Astrocyte (in vitro differentiated cells and primary cell): Measurements from ENCODE around the gene ASB4. TPM values are rescaled to one million over a fixed set of nuclear protein-coding genes. Genes with fewer than 3 reads are reported as not detected.

ENCODE experiments used
- DNase-seq: peaks from one replicate; pipeline ENCODE4 v3.0.0-alpha.2; 2010; ENCODE audit warnings: low read depth
- FAIRE-seq: peaks from 2 replicates; lab custom pipeline; 2011; peaks lifted over from hg19 to GRCh38; lab: Jason Lieb, UNC
- H2AFZ ChIP-seq: 2 replicates; pipeline ENCODE4 v1.6.0; 2012; ENCODE audit warnings: low read depth, low read length, inconsistent platforms
- H3K27ac ChIP-seq: 2 replicates; pipeline ENCODE4 v1.5.1; 2011; ENCODE audit warnings: low read depth, low read length, inconsistent platforms
- H3K27me3 ChIP-seq: 2 replicates; pipeline ENCODE4 v1.6.0; 2011; ENCODE audit warnings: low read length, inconsistent platforms; ENCODE audit not compliant: insufficient read depth
- H3K36me3 ChIP-seq: 2 replicates; pipeline ENCODE4 v1.5.1; 2011; ENCODE audit warnings: low read length, inconsistent platforms; ENCODE audit not compliant: insufficient read depth
- H3K4me1 ChIP-seq: 2 replicates; pipeline ENCODE4 v1.5.1; 2011; ENCODE audit warnings: low read length, inconsistent platforms; ENCODE audit not compliant: insufficient read depth
- H3K4me2 ChIP-seq: 2 replicates; pipeline ENCODE4 v1.6.0; 2012; ENCODE audit warnings: low read length, inconsistent platforms
- H3K4me3 ChIP-seq: 2 replicates; pipeline ENCODE4 v1.5.1; 2011; ENCODE audit warnings: low read depth, mild to moderate bottlenecking, low read length, inconsistent platforms; ENCODE audit not compliant: insufficient read depth
- H3K79me2 ChIP-seq: 2 replicates; pipeline ENCODE4 v1.6.0; 2012; ENCODE audit warnings: mild to moderate bottlenecking, low read length, inconsistent platforms; ENCODE audit not compliant: insufficient read depth
- H3K9ac ChIP-seq: 2 replicates; pipeline ENCODE4 v1.6.0; 2012; ENCODE audit warnings: mild to moderate bottlenecking, low read length, inconsistent platforms
- H3K9me3 ChIP-seq: 2 replicates; pipeline ENCODE4 v1.5.1; 2012; ENCODE audit warnings: low read depth, mild to moderate bottlenecking, low read length, inconsistent platforms; ENCODE audit not compliant: insufficient read depth
- H4K20me1 ChIP-seq: 2 replicates; pipeline ENCODE4 v1.6.0; 2012; ENCODE audit warnings: low read length, inconsistent platforms; ENCODE audit not compliant: insufficient read depth
- H3K27ac Mint-ChIP-seq: one replicate; pipeline ENCODE4 v1.8.0; 2021; ENCODE audit warnings: mild to moderate bottlenecking, mixed read lengths; ENCODE audit not compliant: unreplicated experiment
- H3K27me3 Mint-ChIP-seq: one replicate; pipeline ENCODE4 v1.8.0; 2021; ENCODE audit warnings: low read depth, mixed read lengths; ENCODE audit not compliant: unreplicated experiment
- H3K36me3 Mint-ChIP-seq: one replicate; pipeline ENCODE4 v1.8.0; 2021; ENCODE audit warnings: low read depth, mixed read lengths; ENCODE audit not compliant: unreplicated experiment
- H3K4me1 Mint-ChIP-seq: one replicate; pipeline ENCODE4 v1.8.0; 2021; ENCODE audit warnings: low read depth, mixed read lengths; ENCODE audit not compliant: unreplicated experiment
- H3K4me3 Mint-ChIP-seq: one replicate; pipeline ENCODE4 v1.8.0; 2021; ENCODE audit warnings: mild to moderate bottlenecking, moderate library complexity, mixed read lengths; ENCODE audit not compliant: unreplicated experiment
- H3K9me3 Mint-ChIP-seq: one replicate; pipeline ENCODE4 v1.8.0; 2021; ENCODE audit warnings: mild to moderate bottlenecking, mixed read lengths; ENCODE audit not compliant: unreplicated experiment
- EZH2 ChIP-seq: IDR thresholded peaks from 2 replicates; pipeline ENCODE4 v1.6.1; 2012; ENCODE audit warnings: mild to moderate bottlenecking, low read length, inconsistent platforms; ENCODE audit not compliant: insufficient read depth
- total RNA-seq: library from RNA; stranded (reverse); gene quantifications from 2 replicates; pipeline ENCODE4 v1.2.1, GENCODE V29; 2021
- TF ChIP-seq, protein P1 (sequence below): IDR thresholded peaks from 2 replicates; pipeline ENCODE4 v1.5.1; 2011; ENCODE audit warnings: low read depth, mild to moderate bottlenecking, inconsistent platforms, low read length, moderate library complexity; ENCODE audit not compliant: insufficient read depth

The ASB4 gene
- total RNA-seq, 1 donor from 2014 or later, result not detected

DNA sequence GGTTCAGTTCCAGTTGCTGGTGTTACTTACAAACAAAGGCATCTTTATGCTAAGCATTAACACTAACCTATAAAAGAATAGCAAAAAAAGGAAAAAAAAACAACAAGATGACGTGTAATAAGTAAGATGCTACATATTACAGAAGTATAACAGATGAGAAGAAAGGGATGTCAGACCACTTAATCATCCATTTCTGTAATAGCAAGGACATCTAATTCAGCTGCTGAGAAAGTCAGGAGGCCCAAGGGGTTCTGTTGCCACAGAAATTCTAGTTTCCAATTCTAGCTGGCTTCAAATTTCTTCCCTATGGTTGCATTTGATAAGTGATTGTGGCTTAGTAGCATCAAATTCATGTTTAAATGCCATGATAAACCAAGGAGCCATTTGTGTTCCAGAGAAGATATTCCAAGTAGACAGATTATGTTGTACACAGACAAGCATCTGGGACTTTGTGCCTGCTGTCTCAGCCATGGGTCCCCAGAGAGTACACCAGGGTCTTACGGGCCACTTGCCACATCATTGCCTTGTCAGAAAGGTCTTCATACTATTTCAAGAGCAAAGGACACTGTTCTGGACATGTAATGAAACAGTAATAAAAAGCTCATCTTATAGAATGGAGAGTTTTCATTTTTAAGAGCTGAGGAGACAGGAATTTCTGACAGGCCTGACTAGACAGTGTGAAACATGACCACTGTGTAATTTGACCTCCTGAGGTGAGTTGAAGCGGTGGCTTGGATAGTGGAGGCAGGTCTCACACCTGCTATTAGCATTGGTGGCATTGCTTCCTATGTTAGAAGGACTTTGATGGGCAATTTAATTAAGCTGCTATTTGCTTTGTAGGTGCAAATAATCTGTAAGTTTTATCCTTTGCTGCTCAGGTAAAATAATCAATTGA, 4.2 kb upstream of the ASB4 start:
- Mint-ChIP-seq H3K27ac (no peak overlapping the region), H3K36me3 (no peaks in the 10 kb centered on the region), H3K4me1 (peaks cover 16% of the 10 kb centered on the region), H3K27me3 (no peaks in the 10 kb centered on the region), H3K9me3 (no peaks in the 10 kb centered on the region), H3K4me3 (no peak overlapping the region)
- TF ChIP-seq EZH2, result no peak
- TF ChIP-seq, protein P1, sequence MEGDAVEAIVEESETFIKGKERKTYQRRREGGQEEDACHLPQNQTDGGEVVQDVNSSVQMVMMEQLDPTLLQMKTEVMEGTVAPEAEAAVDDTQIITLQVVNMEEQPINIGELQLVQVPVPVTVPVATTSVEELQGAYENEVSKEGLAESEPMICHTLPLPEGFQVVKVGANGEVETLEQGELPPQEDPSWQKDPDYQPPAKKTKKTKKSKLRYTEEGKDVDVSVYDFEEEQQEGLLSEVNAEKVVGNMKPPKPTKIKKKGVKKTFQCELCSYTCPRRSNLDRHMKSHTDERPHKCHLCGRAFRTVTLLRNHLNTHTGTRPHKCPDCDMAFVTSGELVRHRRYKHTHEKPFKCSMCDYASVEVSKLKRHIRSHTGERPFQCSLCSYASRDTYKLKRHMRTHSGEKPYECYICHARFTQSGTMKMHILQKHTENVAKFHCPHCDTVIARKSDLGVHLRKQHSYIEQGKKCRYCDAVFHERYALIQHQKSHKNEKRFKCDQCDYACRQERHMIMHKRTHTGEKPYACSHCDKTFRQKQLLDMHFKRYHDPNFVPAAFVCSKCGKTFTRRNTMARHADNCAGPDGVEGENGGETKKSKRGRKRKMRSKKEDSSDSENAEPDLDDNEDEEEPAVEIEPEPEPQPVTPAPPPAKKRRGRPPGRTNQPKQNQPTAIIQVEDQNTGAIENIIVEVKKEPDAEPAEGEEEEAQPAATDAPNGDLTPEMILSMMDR, result no peak
- Histone ChIP-seq H3K4me3 (no peak overlapping the region), H3K4me2 (no peak overlapping the region), H3K27me3 (no peaks in the 10 kb centered on the region), H3K79me2 (no peaks in the 10 kb centered on the region), H3K9ac (no peak overlapping the region), H2AFZ (no peak overlapping the region), H3K27ac (no peak overlapping the region), H3K4me1 (peaks cover 7% of the 10 kb centered on the region), H3K9me3 (no peaks in the 10 kb centered on the region), H4K20me1 (no peaks in the 10 kb centered on the region), H3K36me3 (no peaks in the 10 kb centered on the region)
- FAIRE-seq, result no peak
- DNase-seq, result no peak

DNA sequence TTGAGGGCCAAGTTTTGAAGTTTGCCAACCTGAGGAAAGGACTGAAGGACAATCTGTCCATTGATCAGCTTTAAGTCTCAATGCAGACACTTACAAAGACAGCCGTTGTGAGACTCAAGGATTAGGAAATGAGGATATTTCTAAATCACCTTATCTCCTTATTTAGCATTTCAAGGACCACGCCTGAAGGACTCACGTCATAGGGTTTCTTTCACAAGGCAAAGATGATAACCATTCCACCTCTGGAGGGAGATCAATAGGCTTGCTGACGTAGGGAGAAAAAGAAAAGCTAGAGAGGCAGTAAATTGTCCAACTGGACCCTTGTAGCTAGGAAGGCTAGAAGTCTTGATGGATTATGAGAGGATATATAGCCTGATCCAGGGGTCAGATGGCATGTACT, 3.3 kb upstream of the ASB4 start:
- FAIRE-seq, result no peak

More for the DNA sequence above, 3.3 kb upstream of the ASB4 start:
- Mint-ChIP-seq H3K9me3 (no peaks in the 10 kb centered on the region), H3K27me3 (no peaks in the 10 kb centered on the region), H3K27ac (no peak overlapping the region), H3K4me1 (peaks cover 13% of the 10 kb centered on the region), H3K4me3 (no peak overlapping the region), H3K36me3 (no peaks in the 10 kb centered on the region)
- Histone ChIP-seq H3K36me3 (no peaks in the 10 kb centered on the region), H3K4me2 (no peak overlapping the region), H3K4me3 (no peak overlapping the region), H3K9ac (no peak overlapping the region), H3K27me3 (no peaks in the 10 kb centered on the region), H3K4me1 (peaks cover 7% of the 10 kb centered on the region), H3K9me3 (no peaks in the 10 kb centered on the region), H3K27ac (no peak overlapping the region), H3K79me2 (no peaks in the 10 kb centered on the region), H4K20me1 (no peaks in the 10 kb centered on the region), H2AFZ (no peak overlapping the region)
- no peak for TF ChIP-seq EZH2
- TF ChIP-seq, protein P1, result no peak
- no peak for DNase-seq
